Kidney epithelial cell (primary cell): ENCODE data around the gene PGS1. TPM values are rescaled to one million over a fixed set of nuclear protein-coding genes. Genes with fewer than 3 reads are reported as not detected.

Experiments
- DNase-seq: peaks from one replicate; pipeline ENCODE4 v3.0.0-alpha.2; 2010; ENCODE audit warnings: low read depth
- H3K27me3 ChIP-seq: 2 replicates; pipeline ENCODE4 v1.6.0; 2011; ENCODE audit warnings: low read length; ENCODE audit not compliant: control insufficient read depth, insufficient read depth
- H3K36me3 ChIP-seq: 2 replicates; pipeline ENCODE4 v1.5.1; 2011; ENCODE audit warnings: low read length; ENCODE audit not compliant: control insufficient read depth, insufficient read depth
- H3K4me3 ChIP-seq: 2 replicates; pipeline ENCODE4 v1.5.1; 2011; ENCODE audit warnings: low read depth, mild to moderate bottlenecking, control low read depth, low read length
- CTCF ChIP-seq: IDR thresholded peaks from 2 replicates; pipeline ENCODE4 v1.5.1; 2011; ENCODE audit warnings: mild to moderate bottlenecking, moderate library complexity, low read length, control low read depth, inconsistent platforms; ENCODE audit not compliant: insufficient read depth, poor library complexity, severe bottlenecking
- total RNA-seq: library from RNA; depleted of rRNA; stranded (reverse); fragments of >200 nt; gene quantifications from 2 replicates; pipeline ENCODE4 v1.2.3, GENCODE V29; 2015

PGS1 gene
- total RNA-seq, 1 donor from 2014 or later, result 34.5 TPM

DNA sequence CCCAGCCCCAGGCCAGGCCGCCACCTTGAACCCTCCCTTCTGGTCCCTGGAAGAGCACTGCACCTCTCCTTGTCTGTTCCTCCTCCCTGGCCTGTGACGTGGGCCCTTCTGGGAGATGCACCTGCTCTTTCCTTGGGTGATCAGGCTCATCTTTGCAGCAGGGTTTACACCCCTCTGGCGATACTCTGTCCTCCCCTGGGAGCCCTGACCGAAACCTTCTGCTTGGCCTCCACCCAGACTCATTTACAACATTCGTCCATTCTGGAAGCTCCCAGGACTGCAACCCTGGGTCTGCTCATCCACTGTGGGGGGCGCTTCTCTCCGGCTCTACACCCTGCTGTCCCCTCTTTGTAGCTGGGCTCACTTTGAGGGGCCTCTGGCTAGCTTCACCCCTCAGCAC is 73.3 kb downstream of the PGS1 start:
- Histone ChIP-seq H3K36me3 (no peaks in the 10 kb centered on the region), H3K4me3 (no peak overlapping the region), H3K27me3 (peaks cover 3% of the 10 kb centered on the region)
- TF ChIP-seq CTCF, result no peak
- no peak for DNase-seq

- no peak overlapping the region for H3K4me3 ChIP-seq
- H3K36me3 ChIP-seq, result no peaks in the 10 kb centered on the region
- TF ChIP-seq CTCF, result no peak
- no peak for DNase-seq
- peaks cover 3% of the 10 kb centered on the region for H3K27me3 ChIP-seq
These were observed 75.9 kb downstream of the PGS1 start for GRCh38 chr17:78454346-78454745.

- TF ChIP-seq CTCF, result no peak
- no peak overlapping the region for H3K4me3 ChIP-seq
- no peak for DNase-seq
- no peaks in the 10 kb centered on the region for H3K36me3 ChIP-seq
- H3K27me3 ChIP-seq, result no peaks in the 10 kb centered on the region
These were observed 79.6 kb downstream of the PGS1 start for GRCh38 chr17:78458091-78458490.

DNA sequence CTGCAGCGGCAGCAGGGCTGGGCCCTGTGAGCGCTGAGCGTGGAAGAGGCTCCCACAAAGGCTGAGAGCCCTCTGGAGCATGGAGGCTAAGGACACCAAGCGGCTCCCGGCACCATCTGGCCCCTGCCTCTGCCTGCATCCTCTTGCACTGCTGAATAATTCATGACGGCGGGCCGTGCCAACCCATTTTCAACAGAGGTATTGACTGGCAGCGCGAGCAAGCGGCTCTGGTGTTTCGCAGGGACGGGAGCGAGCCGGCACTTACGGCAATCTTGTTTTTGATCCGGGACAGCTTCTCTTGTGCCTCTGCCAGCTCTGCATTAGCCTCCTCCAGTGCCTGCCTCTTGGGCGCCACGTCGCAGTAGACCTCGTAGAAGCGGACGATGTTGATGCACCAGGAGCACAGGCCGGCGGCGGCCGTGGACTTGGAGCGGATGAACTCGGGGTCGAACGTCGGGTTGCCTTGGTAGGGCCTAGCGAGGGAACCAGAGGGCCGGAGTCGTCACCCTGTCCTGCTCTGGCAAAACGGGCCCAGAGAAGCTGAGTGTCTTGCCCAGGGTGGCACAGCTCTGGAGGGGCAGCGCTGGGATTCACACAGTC is 80.4 kb downstream of the PGS1 start:
- TF ChIP-seq CTCF, result no peak
- Histone ChIP-seq H3K36me3 (no peaks in the 10 kb centered on the region), H3K27me3 (no peaks in the 10 kb centered on the region), H3K4me3 (no peak overlapping the region)
- DNase-seq, result no peak

DNA sequence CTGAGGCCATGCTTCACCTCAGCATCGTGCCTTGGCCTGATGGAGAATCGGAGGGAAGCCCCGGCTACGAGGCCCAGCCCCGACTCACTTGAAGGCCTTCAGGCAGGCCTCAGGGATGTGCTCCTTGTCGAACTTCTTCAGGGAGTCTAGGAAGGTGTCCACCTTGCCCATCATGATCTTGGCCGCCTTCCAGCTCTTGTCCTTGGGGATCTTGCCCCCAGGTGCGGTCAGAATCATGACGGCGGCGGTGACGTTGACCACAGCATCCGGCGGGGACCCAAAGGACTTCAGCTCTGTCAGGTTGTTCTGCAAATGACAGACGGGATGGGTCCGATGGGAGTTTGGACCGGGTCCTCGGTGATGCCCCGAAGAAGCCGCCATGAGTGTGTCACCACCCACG is 81.2 kb downstream of the PGS1 start:
- DNase-seq, result no peak
- Histone ChIP-seq H3K4me3 (no peak overlapping the region), H3K36me3 (no peaks in the 10 kb centered on the region), H3K27me3 (no peaks in the 10 kb centered on the region)
- no peak for TF ChIP-seq CTCF

DNA sequence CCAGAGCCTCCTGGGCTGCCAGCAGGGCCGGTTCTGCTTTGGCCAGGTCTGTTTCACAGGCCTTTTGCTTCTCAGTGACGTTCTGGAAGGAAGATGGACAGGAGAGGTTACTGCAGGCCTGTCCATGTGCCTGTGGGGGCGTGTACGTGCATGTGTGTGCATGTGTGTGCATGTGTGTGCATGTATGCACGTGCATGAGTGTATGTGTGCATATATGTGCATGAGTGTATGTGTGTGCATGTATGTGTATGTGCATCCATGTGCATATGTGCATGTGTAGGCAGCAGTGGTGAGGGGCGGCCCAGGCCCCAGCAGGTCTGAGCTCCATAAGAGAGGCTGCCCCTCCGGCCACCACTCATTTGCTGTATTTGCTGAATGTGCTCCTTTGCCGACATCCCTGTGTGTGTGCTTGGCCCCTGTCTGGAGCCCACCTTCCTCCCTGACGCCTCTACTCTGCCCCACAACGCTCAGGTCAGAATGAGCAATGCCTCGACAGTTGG is 81.8 kb downstream of the PGS1 start:
- Histone ChIP-seq H3K36me3 (no peaks in the 10 kb centered on the region), H3K27me3 (no peaks in the 10 kb centered on the region), H3K4me3 (no peak overlapping the region)
- no peak for TF ChIP-seq CTCF
- no peak for DNase-seq
